H1 (cell line): ENCODE measurements around the gene GNB1L. TPM values are rescaled to one million over a fixed set of nuclear protein-coding genes. Genes with fewer than 3 reads are reported as not detected.

ENCODE experiments used
- CTCF ChIA-PET: fragments of 300-600 bp; sonication (Branson Sonifier 250); formaldehyde crosslinking; loops from one replicate; lab custom pipeline; 2021; ENCODE audit not compliant: partially characterized antibody; lab: Charles Lee
- POLR2A ChIA-PET: fragments of 300-600 bp; sonication (Branson Sonifier 250); formaldehyde crosslinking; loops from one replicate; lab custom pipeline; 2021; ENCODE audit warnings: inconsistent platforms; ENCODE audit not compliant: partially characterized antibody; lab: Charles Lee
- DNase-seq, 2 experiments: peaks; one replicate each; pipeline versions ENCODE4 v3.0.0 to v3.0.0-alpha.2; 2010 to 2022; ENCODE audit warnings: low spot score in 2 of 2, low read depth in 1 of 2, mixed read lengths in 1 of 2
- FAIRE-seq: peaks from 2 replicates; lab custom pipeline; 2011; peaks lifted over from hg19 to GRCh38; lab: Jason Lieb, UNC
- H2AFZ ChIP-seq: 2 replicates; pipeline ENCODE4 v1.8.1; 2012; ENCODE audit warnings: low read length, inconsistent platforms
- H2AK5ac ChIP-seq: 2 replicates; pipeline ENCODE4 v1.6.1; 2013; ENCODE audit warnings: low read depth, low read length
- H2BK120ac ChIP-seq: replicated peaks from 2 replicates; pipeline ENCODE3; 2013; ENCODE audit warnings: low read depth, low read length, inconsistent platforms
- H2BK12ac ChIP-seq: 2 replicates; pipeline ENCODE4 v1.6.1; 2013; ENCODE audit warnings: low read depth, low read length
- H2BK15ac ChIP-seq: 2 replicates; pipeline ENCODE4 v1.6.1; 2013; ENCODE audit warnings: low read length
- H2BK20ac ChIP-seq: 2 replicates; pipeline ENCODE4 v1.6.1; 2013; ENCODE audit warnings: low read length
- H2BK5ac ChIP-seq: 2 replicates; pipeline ENCODE4 v1.6.1; 2013; ENCODE audit warnings: low read depth, low read length
- H3K14ac ChIP-seq: 2 replicates; pipeline ENCODE4 v1.6.1; 2013; ENCODE audit warnings: inconsistent platforms; ENCODE audit not compliant: insufficient read length
- H3K18ac ChIP-seq: 2 replicates; pipeline ENCODE4 v1.6.1; 2013; ENCODE audit warnings: low read length; ENCODE audit errors: extremely low read depth
- H3K23ac ChIP-seq: 2 replicates; pipeline ENCODE4 v1.6.1; 2013; ENCODE audit warnings: inconsistent platforms; ENCODE audit not compliant: insufficient read length
- H3K23me2 ChIP-seq: 2 replicates; pipeline ENCODE4 v1.6.1; 2013; ENCODE audit warnings: low read depth, low read length
- H3K27ac ChIP-seq: 2 replicates; pipeline ENCODE4 v1.6.1; 2011; ENCODE audit warnings: low read depth, low read length, inconsistent platforms
- H3K27me3 ChIP-seq, 4 experiments: replicated peaks in 1 of 4; 1 replicate in 1 of 4; 2 replicates in 3 of 4; pipeline versions ENCODE4 v1.6.1 to v1.8.1; 2011 to 2013; ENCODE audit warnings: low read length in 3 of 4, mild to moderate bottlenecking in 3 of 4, inconsistent platforms in 2 of 4, mixed read lengths in 2 of 4, moderate library complexity in 1 of 4; ENCODE audit not compliant: control insufficient read depth in 3 of 4, insufficient read depth in 3 of 4; ENCODE audit errors: extremely low read depth in 1 of 4
- H3K36me3 ChIP-seq, 4 experiments: 2 replicates each; pipeline versions ENCODE4 v1.6.1 to v1.8.1; 2011 to 2013; ENCODE audit warnings: mild to moderate bottlenecking in 4 of 4, low read length in 3 of 4, moderate library complexity in 2 of 4, control low read depth in 1 of 4, inconsistent platforms in 1 of 4; ENCODE audit not compliant: insufficient read depth in 4 of 4, control insufficient read depth in 2 of 4
- H3K4ac ChIP-seq: replicated peaks from 2 replicates; pipeline ENCODE3; 2013; ENCODE audit warnings: low read length, low read depth, mixed read lengths, inconsistent platforms; ENCODE audit not compliant: insufficient read length
- H3K4me1 ChIP-seq, 4 experiments: replicated peaks in 1 of 4; 1 replicate in 1 of 4; 2 replicates in 3 of 4; pipeline versions ENCODE4 v1.6.1 to v1.8.1; 2011 to 2013; ENCODE audit warnings: low read length in 3 of 4, inconsistent platforms in 2 of 4, mixed read lengths in 1 of 4; ENCODE audit not compliant: insufficient read depth in 4 of 4, control insufficient read depth in 3 of 4
- H3K4me2 ChIP-seq, 2 experiments: 2 replicates each; pipeline versions ENCODE4 v1.6.1 to v1.8.1; 2011 to 2013; ENCODE audit warnings: low read depth in 2 of 2, low read length in 2 of 2, control low read depth in 1 of 2, inconsistent platforms in 1 of 2, mild to moderate bottlenecking in 1 of 2; ENCODE audit not compliant: insufficient read depth in 1 of 2
- H3K4me3 ChIP-seq, 4 experiments: fragments of 200-600, 300-600 bp in 1 of 4; sonication (generic), shearing (Covaris generic), sonication (Bioruptor Twin) in 1 of 4; 2 replicates each; pipeline versions ENCODE4 v1.5.1 to v1.8.1; 2011 to 2016; ENCODE audit warnings: low read length in 4 of 4, low read depth in 3 of 4, control low read depth in 2 of 4, inconsistent platforms in 2 of 4, mild to moderate bottlenecking in 2 of 4, mixed read lengths in 1 of 4, moderate library complexity in 1 of 4; ENCODE audit not compliant: insufficient read depth in 2 of 4; ENCODE audit errors: extremely low read depth in 1 of 4
- H3K56ac ChIP-seq: replicated peaks from 2 replicates; pipeline ENCODE3; 2013; ENCODE audit warnings: low read depth, mild to moderate bottlenecking, mixed read lengths, low read length, inconsistent platforms; ENCODE audit not compliant: insufficient read length
- H3K79me1 ChIP-seq: 2 replicates; pipeline ENCODE4 v1.6.1; 2013; ENCODE audit warnings: low read depth, low read length, control low read depth
- H3K79me2 ChIP-seq, 2 experiments: 2 replicates each; pipeline versions ENCODE4 v1.6.1 to v1.8.1; 2012 to 2013; ENCODE audit warnings: low read length in 2 of 2, mild to moderate bottlenecking in 2 of 2, inconsistent platforms in 1 of 2; ENCODE audit not compliant: insufficient read depth in 2 of 2, control insufficient read depth in 1 of 2
- H3K9ac ChIP-seq, 4 experiments: replicated peaks in 1 of 4; 1 replicate in 1 of 4; 2 replicates in 3 of 4; pipeline versions ENCODE4 v1.6.1 to v1.8.1; 2011 to 2013; ENCODE audit warnings: low read depth in 3 of 4, low read length in 3 of 4, control low read depth in 2 of 4, mild to moderate bottlenecking in 2 of 4, moderate library complexity in 2 of 4, inconsistent platforms in 1 of 4; ENCODE audit errors: extremely low read depth in 1 of 4
- H3K9me3 ChIP-seq, 2 experiments: 2 replicates each; pipeline versions ENCODE4 v1.6.1 to v1.8.1; 2012 to 2013; ENCODE audit warnings: mild to moderate bottlenecking in 2 of 2, moderate library complexity in 2 of 2, control low read depth in 1 of 2, inconsistent platforms in 1 of 2, low read depth in 1 of 2, low read length in 1 of 2, mixed read lengths in 1 of 2; ENCODE audit not compliant: insufficient read depth in 2 of 2
- H4K20me1 ChIP-seq, 2 experiments: replicated peaks in 1 of 2; 2 replicates each; pipeline versions ENCODE3 to v1.8.1; 2011 to 2013; ENCODE audit warnings: inconsistent platforms in 2 of 2, low read length in 2 of 2, mild to moderate bottlenecking in 1 of 2; ENCODE audit not compliant: insufficient read depth in 2 of 2, control insufficient read depth in 1 of 2
- H4K5ac ChIP-seq: 2 replicates; pipeline ENCODE4 v1.6.1; 2013; ENCODE audit warnings: low read length, low read depth, mixed read lengths, inconsistent platforms; ENCODE audit not compliant: insufficient read length
- H4K8ac ChIP-seq: 2 replicates; pipeline ENCODE4 v1.8.0; 2013; ENCODE audit warnings: mild to moderate bottlenecking, moderate library complexity, low read length, inconsistent platforms; ENCODE audit not compliant: insufficient read depth; ENCODE audit errors: extremely low read depth
- H4K91ac ChIP-seq: replicated peaks from 2 replicates; pipeline ENCODE3; 2013; ENCODE audit warnings: low read length, mixed read lengths, inconsistent platforms; ENCODE audit not compliant: insufficient read length
- CHD1 ChIP-seq: IDR thresholded peaks from 2 replicates; pipeline ENCODE4 v1.6.1; 2012; ENCODE audit warnings: low read depth, low read length, improper control_type of control experiment
- POLR2A ChIP-seq, 2 experiments: IDR thresholded peaks; 1 replicate in 1 of 2; 2 replicates in 1 of 2; pipeline ENCODE4 v1.6.1; 2011; ENCODE audit warnings: low read depth in 2 of 2, low read length in 2 of 2, mild to moderate bottlenecking in 2 of 2; ENCODE audit errors: control extremely low read depth in 1 of 2
- POU5F1 ChIP-seq: IDR thresholded peaks from 2 replicates; pipeline ENCODE4 v1.6.1; 2011; ENCODE audit warnings: low read depth, mild to moderate bottlenecking, low read length, moderate library complexity
- TAF7 ChIP-seq: optimal IDR thresholded peaks from 2 replicates; pipeline ENCODE3; 2011; ENCODE audit warnings: low read depth, mild to moderate bottlenecking, inconsistent platforms, low read length, moderate library complexity, borderline replicate concordance
- WGBS, 2 experiments: shearing (Covaris generic) in 1 of 2; methylation state at CpG; one replicate each; pipeline versions ENCODE4 v1.1.6 to v1.1.7; 2013 to 2015; ENCODE audit warnings: low lambda C conversion rate in 2 of 2, mixed read lengths in 2 of 2, inconsistent platforms in 1 of 2, low coverage in 1 of 2, missing lambda C conversion rate in 1 of 2; ENCODE audit not compliant: insufficient replicate concordance in 2 of 2, insufficient coverage in 1 of 2, insufficient read length in 1 of 2; ENCODE audit errors: extremely low coverage in 1 of 2, missing lambda C conversion rate in 1 of 2; 5-methylcytosine and 5-hydroxymethylcytosine counted together
- polyA plus RNA-seq, 7 experiments: library from polyadenylated mRNA; depleted of rRNA in 3 of 7; stranded (reverse) in 5 of 7; unstranded in 2 of 7; fragments of >200 nt in 5 of 7; fragments of 200-250 nt in 2 of 7; gene quantifications; 1 replicate in 5 of 7; 2 replicates in 1 of 7; 4 replicates in 1 of 7; pipeline versions ENCODE4 v1.2.1 to v1.2.3, GENCODE V29; 2011 to 2013; ENCODE audit warnings: missing spikeins in 2 of 7, mixed read lengths in 2 of 7
- total RNA-seq: library from RNA; stranded (reverse); fragmentation: NEBNext Ultra II Directional; extraction: Animal tissue kit (Norgen Biotek cat#: 25700); gene quantifications from 2 replicates; pipeline ENCODE4 v1.2.1, GENCODE V29; 2021
- TF ChIP-seq, protein P1 (sequence below): IDR thresholded peaks from 2 replicates; pipeline ENCODE4 v1.6.1; 2011; ENCODE audit warnings: low read length, improper control_type of control experiment

The GNB1L gene
- total and polyA plus RNA-seq, 2 of the 8 experiments (the other 6 are each of a cell fraction or from before 2014, with no cell fraction given), result 14.0 to 15.6 TPM

DNA sequence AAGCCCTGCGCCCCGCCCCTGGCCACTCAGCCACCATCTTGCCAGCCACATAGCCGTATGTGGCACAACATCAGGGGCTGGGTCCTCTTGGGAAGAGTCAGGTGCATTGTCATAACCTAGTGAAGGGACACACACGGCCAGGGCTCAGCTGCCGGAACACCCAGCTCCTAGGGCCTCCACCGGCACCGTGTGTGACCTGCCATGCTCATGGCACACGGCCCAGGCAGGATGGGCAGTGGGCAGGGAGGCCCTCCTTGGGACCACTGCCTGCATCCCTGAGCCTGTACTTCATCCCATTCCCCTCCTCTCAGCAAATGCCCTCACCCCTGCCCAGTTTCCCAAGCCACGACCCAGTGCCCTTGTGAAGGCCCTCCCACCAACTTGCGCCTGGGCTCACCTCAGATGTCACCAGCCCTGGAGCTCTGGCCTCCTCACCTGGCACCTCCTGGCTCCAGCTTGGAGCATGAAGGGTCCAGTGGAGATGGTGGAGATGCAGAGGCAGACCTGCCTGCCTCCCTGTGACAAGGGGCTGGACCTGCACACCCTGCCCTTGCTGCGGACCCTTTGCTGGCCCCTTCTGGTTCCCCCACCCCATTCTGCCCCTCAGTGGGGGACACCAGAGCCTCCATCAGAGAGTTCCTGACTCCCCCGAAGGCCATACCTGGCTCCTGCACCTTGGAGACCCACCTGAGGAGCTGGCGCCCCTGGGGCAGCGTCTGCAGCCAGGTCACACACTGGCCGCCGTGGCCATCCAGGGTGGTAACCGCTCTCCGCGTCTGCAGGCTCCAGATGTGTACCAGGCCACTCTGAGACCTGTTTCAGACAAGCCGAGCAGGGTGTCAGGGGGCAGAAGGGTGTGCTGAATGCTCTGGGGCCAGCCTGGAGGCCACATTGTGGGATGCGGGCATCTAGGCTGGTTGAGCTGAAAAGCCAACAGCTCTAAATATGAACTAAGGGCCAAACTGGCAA lies 34.5 kb downstream of the GNB1L start:
- H3K36me3 ChIP-seq, result no peaks in the 10 kb centered on the region
- no peak overlapping the region for H3K14ac ChIP-seq
- no peaks in the 10 kb centered on the region for H3K79me2 ChIP-seq
- H2BK20ac ChIP-seq, result no peak overlapping the region
- ChIA-PET CTCF (interaction anchor here (0.6 to 4.3 kb wide), 27 partner anchors 8 to 343 kb away, joined by 3 to 18 read pairs (median 4); no protein-coding TSS in a partner anchor), POLR2A (interaction anchor here (1.0 kb wide), 1 partner anchor 22 kb away, joined by 3 read pairs; no protein-coding TSS in a partner anchor)
- peaks cover 6 to 13% of the 10 kb centered on the region in 2 experiments for H4K20me1 ChIP-seq
- no peak for TF ChIP-seq POU5F1
- TF ChIP-seq, protein P1, sequence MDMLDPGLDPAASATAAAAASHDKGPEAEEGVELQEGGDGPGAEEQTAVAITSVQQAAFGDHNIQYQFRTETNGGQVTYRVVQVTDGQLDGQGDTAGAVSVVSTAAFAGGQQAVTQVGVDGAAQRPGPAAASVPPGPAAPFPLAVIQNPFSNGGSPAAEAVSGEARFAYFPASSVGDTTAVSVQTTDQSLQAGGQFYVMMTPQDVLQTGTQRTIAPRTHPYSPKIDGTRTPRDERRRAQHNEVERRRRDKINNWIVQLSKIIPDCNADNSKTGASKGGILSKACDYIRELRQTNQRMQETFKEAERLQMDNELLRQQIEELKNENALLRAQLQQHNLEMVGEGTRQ, result no peak
- no peak for TF ChIP-seq TAF7
- TF ChIP-seq CHD1, result no peak
- no peak for TF ChIP-seq POLR2A (IDR thresholded peaks at IDR 0.05; ENCODE audit: control extremely low read depth in 1 of 2, low read depth in 2 of 2, low read length in 2 of 2)
- 92% methylated on average over 17 of the region's 21 CpGs; no CpG with 5 or more reads in 1 of the 2 experiments for WGBS, 2 experiments
- no peak overlapping the region for H2BK120ac ChIP-seq
- H2BK5ac ChIP-seq, result no peak overlapping the region
- H2BK12ac ChIP-seq, result no peak overlapping the region
- H3K27me3 ChIP-seq, result peaks cover 0 to 2% (median 0%) of the 10 kb centered on the region in 4 experiments; a peak in 1 of 7 replicates
- H3K4me1 ChIP-seq, result peaks cover 0 to 10% (median 1%) of the 10 kb centered on the region in 4 experiments; a peak in 4 of 7 replicates
- H3K4ac ChIP-seq, result no peak overlapping the region
- H4K8ac ChIP-seq, result no peak overlapping the region
- H3K18ac ChIP-seq, result no peak overlapping the region
- no peaks in the 10 kb centered on the region for H3K9me3 ChIP-seq
- H2AFZ ChIP-seq, result no peak overlapping the region
- no peak overlapping the region for H3K9ac ChIP-seq
- no peak overlapping the region for H4K91ac ChIP-seq
- H3K4me2 ChIP-seq, result no peak overlapping the region
- no peak overlapping the region for H3K56ac ChIP-seq
- no peak overlapping the region for H2AK5ac ChIP-seq
- H3K79me1 ChIP-seq, result no peaks in the 10 kb centered on the region
- H3K23ac ChIP-seq, result no peak overlapping the region
- peaks cover 2% of the 10 kb centered on the region; the same call in 1 of the 2 replicates for H3K23me2 ChIP-seq
- H4K5ac ChIP-seq, result no peak overlapping the region
- DNase-seq, result peak in 1 of 2 experiments; percentile 29
- H3K27ac ChIP-seq, result no peak overlapping the region
- FAIRE-seq, result no peak
- no peak overlapping the region for H3K4me3 ChIP-seq
- no peak overlapping the region for H2BK15ac ChIP-seq
